T follicular helper cell (primary cell): ENCODE results near the gene GATAD2B.
A peak's percentile ranks its signal among the peaks of the same experiment; 100 is the strongest.

Experiments
- DNase-seq: peaks from one replicate; pipeline ENCODE4 v3.0.0-alpha.2; 2020; ENCODE audit warnings: low read depth
- total RNA-seq, 2 experiments: gene quantifications; one replicate each; lab custom pipeline; 2026; lab: John Stamatoyannopoulos, UW

Gene GATAD2B
- total RNA-seq: 41.9 to 87.1 reads per million in 2 experiments

DNA sequence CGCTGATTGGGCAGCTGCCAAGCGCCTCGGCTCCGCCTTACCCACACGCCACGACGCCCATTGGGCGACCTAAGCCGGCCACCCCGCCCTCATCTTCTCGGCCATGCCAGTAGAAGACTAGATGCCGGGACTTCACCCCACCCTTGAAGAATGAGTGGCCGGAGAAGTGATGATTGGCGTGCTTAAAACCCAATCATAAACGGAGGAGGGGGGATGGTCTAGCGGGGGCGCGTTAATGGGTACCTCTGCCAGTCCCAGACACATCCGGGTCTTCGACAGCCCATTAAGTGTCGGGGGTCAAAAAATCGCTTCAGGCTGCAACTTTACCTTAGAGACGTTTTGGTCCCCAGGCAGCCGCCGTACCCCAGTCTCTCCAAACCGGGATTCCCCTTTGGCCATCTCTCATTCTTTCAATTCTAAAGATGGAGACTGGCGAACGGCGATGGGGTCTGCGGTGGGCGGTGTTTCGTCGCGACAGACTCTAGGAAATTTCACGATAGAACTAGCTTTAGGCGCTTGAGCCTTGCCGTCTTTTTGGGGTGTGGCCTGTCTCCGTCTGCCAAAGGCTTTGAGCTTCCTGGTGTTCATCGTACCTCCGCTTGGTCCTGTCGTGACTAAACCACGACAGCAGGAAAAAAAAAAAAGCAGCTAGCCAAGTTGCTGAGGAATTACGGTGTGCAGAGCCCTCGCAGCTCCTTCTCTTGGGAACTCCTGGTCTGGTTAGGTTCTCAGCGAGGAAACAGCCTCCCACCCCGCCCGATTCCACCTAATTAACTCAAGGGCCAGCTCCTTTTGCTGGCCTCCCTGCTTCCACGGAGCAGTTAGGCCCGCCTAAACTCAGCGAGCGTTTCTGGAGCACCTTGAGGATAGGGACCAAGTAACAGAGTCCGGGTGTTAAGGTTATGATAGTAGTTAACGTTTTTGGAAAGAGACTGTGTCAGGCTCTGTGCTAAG, at the start of gene GATAD2B:
TSS of gene GATAD2B (minus strand) at position 1 of the 954 bp plus-strand sequence. CDS start 94,625 bp downstream, outside the sequence.
- peak; percentile 99 for DNase-seq

DNA sequence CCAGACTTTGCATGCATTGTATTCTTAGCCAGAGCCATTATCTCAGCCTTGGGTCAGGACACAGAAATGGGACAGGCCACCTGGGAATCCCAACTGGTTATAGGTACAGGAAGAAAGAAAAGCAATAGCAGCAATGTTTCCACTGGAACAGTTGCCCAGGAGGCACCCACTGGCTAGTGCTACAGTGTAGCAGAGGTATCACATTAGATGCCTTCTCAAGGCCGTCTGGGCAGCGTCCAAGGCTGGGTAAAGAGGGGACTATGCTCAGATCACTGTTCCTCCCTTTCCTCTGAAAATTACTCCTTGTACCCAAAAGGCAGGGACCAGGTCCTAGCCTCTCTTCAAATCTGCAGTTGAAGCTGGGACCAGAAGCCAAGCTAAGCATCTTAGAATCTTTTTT, 47.6 kb upstream of the GATAD2B start:
- DNase-seq: no peak

DNA sequence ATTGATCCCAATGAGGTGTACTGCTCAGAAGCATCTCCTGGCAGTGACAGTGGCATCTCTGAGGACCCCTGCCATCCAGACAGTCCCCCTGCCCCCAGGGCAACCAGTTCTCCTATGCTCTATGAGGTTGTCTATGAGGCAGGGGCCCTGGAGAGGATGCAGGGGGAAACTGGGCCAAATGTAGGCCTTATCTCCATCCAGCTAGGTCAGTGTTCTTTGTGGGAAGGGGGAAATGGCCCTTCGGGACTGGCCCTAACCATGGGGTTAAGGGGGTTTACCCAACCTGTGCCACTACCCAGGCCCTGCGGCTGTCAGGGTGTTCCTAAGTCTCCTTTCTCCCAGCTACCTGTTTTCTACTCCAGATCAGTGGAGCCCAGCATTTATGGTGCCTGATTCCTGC, 46.2 kb upstream of the GATAD2B start:
- DNase-seq: no peak

DNA sequence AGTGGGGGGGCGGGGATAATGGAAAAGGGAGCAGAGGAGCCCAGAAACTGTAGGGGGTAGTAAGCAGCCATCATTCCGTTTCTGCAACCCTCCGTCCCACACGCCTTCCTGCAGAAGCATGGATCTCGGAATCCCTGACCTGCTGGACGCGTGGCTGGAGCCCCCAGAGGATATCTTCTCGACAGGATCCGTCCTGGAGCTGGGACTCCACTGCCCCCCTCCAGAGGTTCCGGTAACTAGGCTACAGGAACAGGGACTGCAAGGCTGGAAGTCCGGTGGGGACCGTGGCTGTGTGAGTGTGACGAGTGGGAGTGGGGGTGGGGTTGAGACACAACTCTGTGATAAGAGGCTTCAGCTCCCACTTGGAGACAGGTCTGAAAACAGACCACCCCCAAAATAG, 45.6 kb upstream of the GATAD2B start:
- DNase-seq: no peak

DNA sequence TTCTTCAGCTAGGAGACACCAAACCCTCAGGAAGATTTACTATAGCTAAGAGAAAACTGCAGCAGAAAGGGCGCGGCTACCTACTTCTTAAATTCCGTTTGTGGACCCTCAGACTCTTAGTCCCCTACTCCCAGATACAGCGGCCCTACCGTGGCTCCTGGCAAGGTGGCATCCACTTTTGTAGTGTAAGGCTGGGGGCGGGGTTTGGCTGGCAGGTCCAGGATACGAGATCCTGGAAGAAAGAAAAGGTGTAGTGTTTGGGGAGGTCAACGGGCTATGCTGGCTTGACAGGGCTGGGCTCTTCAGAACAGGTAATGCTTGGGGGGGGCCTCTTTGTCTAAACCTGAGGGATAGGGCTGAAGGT, 45.2 kb upstream of the GATAD2B start:
- no peak for DNase-seq

DNA sequence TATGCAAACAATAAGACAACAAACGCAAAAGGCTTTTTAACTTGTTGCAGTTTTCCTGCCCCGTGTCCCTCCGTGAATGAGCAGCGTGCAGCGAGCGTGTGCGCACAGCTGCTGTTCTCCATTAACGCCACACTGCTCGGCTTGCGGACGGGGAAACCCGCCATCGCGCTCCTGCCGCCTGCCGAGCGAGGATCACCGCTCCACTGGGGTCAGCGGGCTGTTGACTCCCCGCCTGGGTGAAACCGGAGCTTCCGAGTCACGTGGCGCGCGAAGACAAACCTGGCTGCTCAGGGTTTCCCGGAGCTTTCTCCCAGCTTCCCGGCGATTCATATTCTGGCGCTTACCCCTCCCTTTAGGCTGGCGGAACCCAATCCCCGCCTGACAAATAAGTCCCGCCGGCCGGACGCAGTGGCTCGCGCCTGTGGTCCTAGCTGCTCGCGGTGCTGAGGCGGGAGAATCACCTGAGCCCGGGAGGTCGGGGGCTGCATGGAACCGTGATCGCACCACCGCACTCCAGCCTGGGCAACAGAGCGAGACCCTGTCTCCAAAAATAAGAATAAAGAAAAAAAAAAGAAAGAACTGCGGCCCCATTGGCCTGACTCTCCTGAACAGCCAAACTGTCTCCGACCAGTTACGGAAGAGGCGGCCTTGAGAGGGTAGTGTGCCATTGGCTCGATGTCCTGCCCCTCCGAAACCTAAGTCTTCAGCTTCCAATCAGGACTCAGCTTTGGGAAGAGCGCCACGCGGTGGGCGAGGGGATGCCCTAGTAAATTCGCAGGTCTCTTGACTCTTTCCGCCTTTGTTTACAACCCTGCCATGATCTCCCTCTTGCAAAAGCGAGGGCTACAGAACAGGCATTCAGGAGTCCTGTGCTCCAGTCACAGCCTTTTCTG, 44.6 kb upstream of the GATAD2B start, which contains the start of gene CREB3L4:
TSS of gene CREB3L4 (plus strand) at position 796 of the 893 bp plus-strand sequence. CDS start 624 bp downstream, outside the sequence.
- DNase-seq: peak; percentile 75

DNA sequence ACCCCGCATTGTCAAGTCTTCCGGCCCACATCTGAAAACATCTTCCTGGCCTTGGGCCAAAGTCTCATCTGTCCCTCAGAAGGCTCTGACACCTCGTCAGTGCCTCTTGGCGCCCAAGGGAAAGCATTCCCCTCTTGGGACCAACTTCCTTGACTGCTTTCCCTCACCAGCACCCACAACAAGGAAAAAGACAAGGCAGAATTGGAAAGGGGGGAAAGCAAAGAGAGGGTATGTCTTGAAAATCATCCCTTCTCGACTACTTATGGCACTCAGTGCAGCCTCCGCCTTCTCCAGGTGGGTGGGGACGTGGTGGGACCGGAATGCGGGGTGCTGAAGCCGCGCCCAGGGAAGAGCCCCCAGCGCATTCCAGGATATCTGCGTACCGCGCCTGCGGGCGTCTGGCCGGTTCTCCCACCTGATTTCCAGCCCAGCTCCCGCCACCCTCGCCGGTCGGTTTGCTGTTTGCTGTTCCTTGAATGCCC, 41.1 kb upstream of the GATAD2B start:
- no peak for DNase-seq

DNA sequence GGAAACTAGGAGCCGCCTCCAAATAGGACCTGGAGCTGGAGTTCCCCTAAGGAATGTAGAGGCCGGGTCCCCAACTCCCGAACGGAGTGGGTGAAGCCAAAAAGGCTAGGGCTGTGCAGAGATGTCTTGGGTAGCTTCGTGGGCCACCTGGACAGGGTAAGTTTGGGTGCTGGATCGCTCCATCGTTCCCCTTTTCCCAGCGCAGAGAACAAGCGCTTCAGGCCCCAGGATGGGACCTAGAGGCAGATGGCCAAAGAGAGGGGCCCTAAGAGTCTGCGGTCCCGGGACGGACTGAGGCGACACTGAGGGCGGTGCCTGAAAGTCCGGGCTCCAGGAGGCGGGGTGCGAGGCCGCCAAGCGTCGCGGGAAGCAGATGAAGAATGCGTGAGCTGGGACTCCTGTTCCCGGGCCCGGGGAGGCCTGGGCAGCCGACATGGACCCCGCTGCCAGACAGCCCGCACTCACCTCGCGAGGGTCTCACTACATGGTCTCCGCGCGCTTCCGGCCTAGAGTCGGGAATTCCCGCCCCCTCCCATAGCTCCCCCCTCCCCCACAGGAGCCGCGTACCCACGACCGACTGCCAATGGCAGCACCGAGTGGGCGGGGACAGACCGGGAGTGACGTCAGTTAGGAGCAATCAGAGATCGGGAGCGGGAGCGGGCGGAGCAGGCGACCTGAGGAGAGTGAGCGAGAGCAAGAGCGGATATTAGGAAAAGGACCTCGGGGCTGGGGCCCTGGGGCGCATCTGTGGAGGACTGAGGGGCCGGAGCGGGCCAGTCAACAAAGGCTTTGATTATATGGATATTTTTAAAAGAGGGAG, 40.5 kb upstream of the GATAD2B start, which contains the start of gene SLC39A1:
TSS of gene SLC39A1 (minus strand) at position 508 of the 820 bp plus-strand sequence. CDS start 822 bp downstream, outside the sequence.
- DNase-seq: peak; percentile 94

DNA sequence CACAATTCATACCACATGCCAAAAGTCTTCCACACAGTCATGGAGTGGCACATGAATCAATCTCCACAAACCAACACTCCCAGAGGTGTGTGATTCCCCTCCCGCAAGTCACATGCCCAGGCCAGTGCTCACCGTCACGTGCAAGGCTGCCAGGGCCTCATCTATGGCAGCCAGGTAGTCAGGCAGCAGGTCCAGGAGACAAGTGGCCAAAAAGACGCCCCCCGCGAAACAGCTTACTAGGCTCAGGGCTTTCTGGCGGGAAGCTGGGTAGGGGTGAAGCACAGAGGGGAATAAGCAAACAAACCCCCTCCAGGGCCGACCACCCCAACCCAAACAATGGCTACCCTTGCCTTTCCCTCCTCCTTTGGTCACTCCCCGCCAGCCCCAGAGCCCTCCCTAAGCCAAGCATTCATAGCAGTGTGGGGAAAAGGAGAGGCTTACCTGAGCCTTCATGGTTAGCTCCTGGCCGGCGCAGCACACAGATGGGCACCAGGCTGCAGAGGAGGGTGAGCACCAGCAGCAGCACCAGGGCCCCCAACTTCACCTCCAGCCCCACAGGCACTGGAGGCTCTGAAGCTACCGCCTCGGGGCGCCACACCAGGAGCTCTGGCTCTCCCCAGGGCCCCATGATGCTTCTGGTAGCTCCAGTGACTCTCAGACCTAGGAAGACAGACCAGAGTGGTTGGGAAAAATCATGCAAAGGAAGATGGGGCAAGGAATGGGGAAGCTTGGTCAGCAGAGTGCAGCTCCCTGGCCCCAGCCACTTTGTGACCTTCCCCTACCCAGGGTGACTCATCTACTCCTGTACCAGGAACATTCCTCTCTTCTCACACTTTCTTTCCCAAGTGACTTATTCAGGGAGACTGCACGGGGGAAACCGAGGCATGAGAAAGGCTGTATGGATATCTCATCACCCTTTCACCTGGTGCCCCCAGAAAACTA, 39.6 kb upstream of the GATAD2B start:
- no peak for DNase-seq

DNA sequence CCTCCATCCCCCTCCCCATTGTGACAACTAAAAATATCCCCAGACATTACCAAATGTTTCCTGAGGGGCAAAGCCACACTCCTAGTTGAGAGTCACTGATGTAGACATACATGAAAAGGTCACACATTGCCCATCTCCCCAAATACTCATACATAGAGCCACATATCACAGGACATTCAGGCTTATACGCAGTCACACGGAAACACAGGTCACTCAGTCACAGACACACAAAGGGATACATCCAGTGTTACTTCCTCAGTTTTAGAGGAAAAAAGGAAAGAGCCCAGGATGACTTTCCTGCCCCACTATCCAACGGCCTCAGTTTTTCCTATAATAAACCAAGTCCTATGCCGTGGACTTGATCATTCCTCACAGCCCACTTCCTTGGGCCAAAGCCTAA, 38.6 kb upstream of the GATAD2B start:
- DNase-seq: no peak

DNA sequence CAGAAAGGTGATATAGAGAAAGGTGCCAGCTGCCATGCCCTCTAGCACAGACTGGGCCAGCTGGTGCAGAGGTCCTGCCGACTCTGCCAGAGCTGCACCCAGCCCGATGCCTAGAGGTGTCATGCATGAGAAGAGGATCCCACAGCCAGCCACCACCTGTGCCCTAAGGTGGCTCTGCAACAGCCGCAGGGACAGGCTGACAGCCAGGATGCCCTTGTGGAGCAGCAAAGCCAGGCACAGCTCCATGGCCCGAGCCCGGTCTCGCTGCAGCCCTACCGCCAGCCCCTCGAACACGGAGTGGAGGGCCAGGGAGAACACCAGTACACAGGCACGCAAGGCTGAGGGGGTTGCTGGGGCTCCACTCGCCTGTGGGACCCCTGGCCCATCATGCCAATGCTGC, 37.4 kb upstream of the GATAD2B start:
- no peak for DNase-seq

DNA sequence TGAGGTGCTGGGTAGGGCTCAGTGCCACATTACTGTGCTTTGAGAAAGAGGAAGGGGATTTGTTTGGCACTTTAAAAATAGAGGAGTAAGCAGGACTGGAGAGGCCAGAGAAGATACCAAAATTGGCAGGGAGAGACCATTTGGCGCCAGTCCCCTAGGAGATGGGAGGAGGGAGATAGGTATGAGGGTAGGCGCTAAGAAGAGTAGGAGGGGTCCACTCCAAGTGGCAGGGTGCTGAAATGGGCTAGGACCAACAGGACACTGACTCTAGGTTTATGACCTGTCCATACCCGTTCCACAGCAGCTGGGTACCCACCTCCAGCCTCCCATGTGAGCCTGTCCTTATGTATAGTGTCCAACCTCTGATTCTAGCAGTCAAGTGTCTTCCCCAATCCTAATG, 36.7 kb upstream of the GATAD2B start:
- no peak for DNase-seq

DNA sequence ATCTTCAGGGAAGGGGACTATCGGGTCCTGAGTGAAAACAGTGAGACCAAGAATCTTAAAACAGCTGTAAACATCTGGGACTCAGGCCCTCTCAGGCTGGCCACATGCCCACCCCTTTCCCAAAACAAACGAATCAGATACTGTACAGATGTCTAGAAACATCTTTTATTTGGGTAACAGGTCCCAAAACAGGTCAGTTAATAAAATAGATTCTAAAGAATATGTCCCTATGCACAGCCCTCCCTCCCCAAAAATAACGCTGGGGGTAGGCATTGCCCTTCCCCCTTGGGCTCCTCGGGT, 36.1 kb upstream of the GATAD2B start:
- no peak for DNase-seq

DNA sequence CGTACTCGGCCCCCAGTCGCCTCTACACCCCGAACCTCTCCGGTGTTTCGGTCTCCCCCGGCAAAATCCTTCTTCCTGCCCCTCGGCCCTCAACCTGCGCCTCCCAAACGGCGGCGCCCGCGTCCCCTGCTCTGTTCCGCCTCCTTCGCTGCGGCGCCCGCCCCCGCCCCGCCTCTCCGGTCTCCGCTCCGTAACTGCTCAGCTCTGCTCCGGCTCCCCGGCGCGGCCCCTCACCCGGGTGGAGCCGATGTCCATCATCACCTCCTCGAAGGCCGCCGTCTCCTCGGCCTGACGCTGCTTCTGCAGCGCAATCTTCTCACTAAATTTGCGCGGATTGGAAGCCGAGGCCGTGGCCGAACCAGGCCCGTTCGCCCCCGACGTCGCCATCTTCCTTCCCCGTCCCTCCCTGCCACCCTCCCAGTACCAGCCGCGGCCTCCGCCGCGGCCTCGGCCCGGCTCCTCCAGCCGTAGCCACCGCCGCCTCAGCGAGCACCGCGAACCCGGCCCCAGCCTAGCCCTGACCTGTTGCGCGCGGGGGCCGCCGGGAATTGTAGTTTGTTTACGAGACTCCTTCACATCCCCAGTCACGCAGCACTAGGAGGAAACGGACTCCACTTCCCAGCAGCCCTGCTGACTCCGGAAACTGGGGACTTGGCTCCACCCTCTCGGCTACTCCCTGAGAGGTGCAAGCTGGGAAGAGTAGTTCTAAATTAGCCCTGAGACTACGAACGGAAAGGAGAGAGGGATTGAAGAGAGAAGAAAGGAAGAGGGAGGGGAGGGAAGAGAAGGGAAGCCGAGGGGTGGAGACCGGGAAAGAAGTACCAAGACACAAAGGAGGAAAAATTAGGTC, 35.6 kb upstream of the GATAD2B start, which contains the start of gene CRTC2:
TSS of gene CRTC2 (minus strand) at position 502 of the 850 bp plus-strand sequence. CDS start at position 387, 115 bp downstream.
- peak; percentile 97 for DNase-seq

DNA sequence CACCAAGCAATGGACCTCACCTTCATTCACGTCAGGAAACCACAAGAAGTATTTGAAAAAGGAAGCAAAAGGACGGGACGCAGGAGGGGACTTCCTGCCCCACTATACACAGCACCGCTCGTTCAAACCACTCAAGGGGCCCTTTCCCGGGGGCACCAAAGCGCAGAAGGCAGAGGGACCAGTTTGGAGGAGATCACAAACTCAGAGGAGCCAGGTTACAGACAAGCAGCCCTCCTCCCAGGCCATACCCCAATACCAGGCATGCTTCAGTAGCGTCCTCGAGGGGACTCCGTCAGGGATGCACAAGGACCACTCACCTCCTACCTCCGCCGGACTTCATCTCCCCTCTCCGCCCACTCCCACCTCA, 35.0 kb upstream of the GATAD2B start:
- no peak for DNase-seq

DNA sequence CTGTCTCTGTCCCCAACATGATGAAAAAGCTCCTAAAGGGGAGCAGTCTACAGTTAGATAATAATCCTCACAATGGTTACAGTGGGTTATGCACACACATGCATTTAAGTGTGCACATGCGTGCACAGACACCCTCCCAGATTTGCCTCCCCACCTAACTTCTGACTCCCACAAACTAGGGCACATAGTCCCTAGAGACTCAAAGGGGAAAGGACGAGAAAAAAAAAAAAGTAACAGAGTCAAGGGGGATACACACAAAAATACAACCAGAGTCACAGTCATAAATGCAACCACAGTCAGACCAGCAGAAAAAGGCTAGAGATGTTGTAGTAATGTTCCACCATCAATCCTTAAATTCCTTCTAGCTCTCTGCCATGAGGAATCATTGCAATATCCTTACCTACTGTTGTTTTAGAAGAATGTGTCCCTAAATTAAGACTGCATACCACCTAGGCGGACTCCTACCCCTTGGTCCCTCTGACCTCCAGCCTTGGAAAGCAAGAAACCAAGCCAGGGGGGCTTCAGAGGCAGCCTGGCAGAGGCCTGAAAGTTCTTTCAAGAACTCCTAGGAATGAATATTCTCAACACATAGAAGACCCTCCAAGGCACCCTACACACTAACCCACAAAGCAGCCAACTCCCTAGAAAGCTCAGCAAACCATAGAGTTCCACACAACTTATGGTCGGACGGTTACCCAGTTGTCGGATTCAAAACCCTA, 34.4 kb upstream of the GATAD2B start:
- DNase-seq: no peak

DNA sequence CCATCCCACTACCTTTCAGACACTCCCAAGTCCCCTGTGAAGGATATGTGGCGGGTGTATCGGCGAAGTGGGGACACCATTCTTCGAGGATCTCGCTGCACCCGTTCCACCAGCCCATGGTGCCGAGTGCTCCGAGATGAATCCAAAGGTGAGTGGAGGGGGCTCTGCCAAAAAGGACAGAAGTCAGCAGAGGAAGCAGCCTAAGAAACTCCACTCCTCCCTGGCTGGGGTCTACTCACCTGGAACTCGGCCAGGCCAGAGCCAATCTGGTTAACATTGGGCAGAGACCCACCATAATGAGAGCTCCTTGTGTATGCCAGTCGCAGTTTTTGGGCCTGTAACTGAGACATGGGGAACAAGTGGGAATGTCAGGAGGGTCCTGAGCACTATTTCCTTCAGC, 32.1 kb upstream of the GATAD2B start:
- DNase-seq: no peak

DNA sequence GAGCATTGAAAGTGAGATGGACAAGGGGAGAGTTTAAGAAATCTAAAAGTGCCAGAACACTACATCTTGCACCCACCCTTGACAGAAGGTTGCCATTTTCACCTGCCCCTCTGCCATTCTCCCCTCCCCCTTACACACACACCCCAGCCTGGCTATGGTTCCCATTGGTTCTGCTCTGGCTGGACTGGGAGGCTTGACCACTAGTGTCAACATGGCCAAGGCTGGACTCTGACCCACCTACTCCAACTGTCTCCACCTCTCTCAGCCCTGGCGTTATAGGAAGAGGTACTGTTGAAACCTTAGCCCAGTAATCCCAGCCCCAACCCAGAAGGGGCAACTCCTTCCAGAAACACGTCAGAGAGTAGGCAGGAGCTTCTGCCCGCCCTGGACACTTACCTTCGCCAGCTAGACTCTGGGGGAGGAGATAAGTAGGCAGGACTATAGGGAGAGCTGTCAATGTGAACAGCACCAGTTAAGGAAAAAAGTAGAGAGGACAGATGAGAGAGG, 31.1 kb upstream of the GATAD2B start:
- DNase-seq: no peak
